ENCODE data around the gene TXNL4B. TPM values are rescaled to one million over a fixed set of nuclear protein-coding genes. Genes with fewer than 3 reads are reported as not detected.

TXNL4B gene
- total and polyA plus RNA-seq, 12 donors: 3.8 to 18.3 (median 10.0) TPM

DNA sequence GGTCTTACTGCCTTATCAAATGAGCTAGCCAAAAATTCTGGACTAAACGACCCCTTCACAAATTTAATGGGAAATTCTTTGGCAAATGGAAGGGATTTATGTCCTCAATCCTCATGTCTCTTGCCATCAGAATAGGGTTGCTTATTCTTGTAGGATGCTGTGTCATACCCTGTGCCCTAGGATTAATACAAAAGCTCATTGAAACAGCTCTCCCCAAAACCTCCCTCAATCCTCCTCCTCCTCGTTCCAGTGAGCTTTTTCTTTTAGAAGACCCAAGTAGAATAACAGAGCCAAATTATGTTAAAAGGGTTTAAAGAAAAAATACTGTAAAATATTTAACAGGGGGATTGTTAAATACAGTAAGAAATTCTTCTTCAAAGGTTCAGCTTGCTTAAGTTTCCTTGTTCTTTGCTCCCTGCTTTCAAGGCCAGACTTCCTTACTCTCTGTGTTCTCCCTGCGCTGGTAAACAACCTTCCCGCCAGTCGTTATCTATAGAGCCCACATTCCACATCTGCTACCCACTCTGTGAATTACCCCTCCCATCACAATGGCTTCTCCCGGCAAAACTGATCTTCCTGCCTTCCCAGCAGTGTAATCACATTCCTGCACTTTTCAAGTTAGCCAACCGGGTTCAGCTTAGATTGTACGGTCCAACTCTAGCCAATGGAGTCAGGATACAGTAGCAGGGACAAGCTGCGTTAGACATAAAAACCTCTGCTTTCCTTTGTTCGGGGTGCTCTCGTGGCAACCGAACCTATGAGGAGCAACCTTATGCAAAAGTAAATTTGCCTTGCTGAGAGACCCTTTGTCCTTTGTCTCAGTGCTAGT is 20.7 kb downstream of the TXNL4B start:
- intact Hi-C loops (cut with DNase I): no loop called here
- TF ChIP-seq, protein P1, sequence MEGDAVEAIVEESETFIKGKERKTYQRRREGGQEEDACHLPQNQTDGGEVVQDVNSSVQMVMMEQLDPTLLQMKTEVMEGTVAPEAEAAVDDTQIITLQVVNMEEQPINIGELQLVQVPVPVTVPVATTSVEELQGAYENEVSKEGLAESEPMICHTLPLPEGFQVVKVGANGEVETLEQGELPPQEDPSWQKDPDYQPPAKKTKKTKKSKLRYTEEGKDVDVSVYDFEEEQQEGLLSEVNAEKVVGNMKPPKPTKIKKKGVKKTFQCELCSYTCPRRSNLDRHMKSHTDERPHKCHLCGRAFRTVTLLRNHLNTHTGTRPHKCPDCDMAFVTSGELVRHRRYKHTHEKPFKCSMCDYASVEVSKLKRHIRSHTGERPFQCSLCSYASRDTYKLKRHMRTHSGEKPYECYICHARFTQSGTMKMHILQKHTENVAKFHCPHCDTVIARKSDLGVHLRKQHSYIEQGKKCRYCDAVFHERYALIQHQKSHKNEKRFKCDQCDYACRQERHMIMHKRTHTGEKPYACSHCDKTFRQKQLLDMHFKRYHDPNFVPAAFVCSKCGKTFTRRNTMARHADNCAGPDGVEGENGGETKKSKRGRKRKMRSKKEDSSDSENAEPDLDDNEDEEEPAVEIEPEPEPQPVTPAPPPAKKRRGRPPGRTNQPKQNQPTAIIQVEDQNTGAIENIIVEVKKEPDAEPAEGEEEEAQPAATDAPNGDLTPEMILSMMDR (IDR thresholded peaks at IDR 0.05): no peak
- TF ChIP-seq POLR2A (IDR thresholded peaks at IDR 0.05): peak in 1 of 2 donors; percentile 6
- Histone ChIP-seq H3K4me1 (replicated peaks in 1 of 2) (peaks cover 0 to 5% of the 10 kb centered on the region in 2 donors), H3K4me3 (no peak overlapping the region), H3K9me3 (replicated peaks in 1 of 3) (no peaks in the 10 kb centered on the region), H3K36me3 (replicated peaks in 1 of 2) (no peaks in the 10 kb centered on the region), H3K27me3 (no peaks in the 10 kb centered on the region), H3K27ac (peak overlapping the region in 3 of 5 donors; percentile 17 to 61 (median 31))
- DNase-seq: peak in 6 of 7 donors; percentile 12 to 58 (median 44)
- WGBS, 4 donors: 36 to 38% (median 37%) methylated on average over 12 of the region's 12 CpGs

DNA sequence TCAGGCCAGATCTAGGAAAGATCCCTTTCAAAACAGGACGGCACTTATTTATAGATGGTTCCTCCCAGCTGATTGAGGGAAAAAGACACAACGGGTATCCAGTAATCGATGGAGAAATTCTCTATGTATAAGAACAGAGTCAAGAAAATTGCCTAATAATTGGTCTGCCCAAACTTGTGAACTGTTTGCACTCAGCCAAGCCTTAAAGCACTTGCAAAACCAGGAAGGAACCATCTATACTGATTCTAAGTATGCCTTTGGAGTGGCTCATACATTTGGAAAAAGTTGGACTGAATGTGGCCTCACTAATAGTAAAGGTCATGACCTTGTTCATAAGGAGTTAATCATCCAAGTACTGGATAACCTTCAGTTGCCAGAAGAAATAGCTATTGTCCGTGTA is 24.5 kb downstream of the TXNL4B start:
- no peak for DNase-seq
- no peaks in the 10 kb centered on the region for H3K36me3 ChIP-seq (replicated peaks in 1 of 2)
- no peak for TF ChIP-seq POLR2A (IDR thresholded peaks at IDR 0.05)
- TF ChIP-seq, protein P1 (IDR thresholded peaks at IDR 0.05): no peak
- no peaks in the 10 kb centered on the region for H3K9me3 ChIP-seq (replicated peaks in 1 of 3)
- no peaks in the 10 kb centered on the region for H3K27me3 ChIP-seq
- intact Hi-C loops (cut with DNase I): no loop called here
- H3K4me1 ChIP-seq (replicated peaks in 1 of 2): peaks cover 0 to 5% of the 10 kb centered on the region in 2 donors
- no peak overlapping the region for H3K4me3 ChIP-seq
- WGBS, 4 donors: 61 to 74% (median 64%) methylated on average over 4 of the region's 4 CpGs
- peak overlapping the region in 1 of 5 donors; percentile 2 for H3K27ac ChIP-seq

DNA sequence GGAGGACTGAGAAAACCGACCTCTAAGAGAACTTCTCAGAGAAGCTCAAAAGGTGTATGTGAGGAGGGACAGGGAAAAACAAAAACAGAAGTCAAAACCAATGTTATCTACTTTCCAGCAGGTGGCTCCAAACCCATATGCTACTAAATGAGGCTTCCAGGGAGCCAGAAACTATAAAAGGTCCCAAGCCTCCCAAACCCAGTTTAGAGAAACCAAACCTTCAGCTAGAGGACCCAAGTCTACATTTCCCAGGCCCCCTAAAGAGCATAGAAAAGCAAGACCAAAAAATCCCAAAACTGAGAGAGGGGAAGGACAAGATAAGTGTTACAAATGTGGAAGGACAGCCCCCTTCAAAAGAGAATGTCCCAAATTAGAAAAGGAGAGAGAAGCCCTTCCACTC is 26.7 kb downstream of the TXNL4B start:
- Histone ChIP-seq H3K27me3 (no peaks in the 10 kb centered on the region), H3K4me1 (replicated peaks in 1 of 2) (no peaks in the 10 kb centered on the region), H3K4me3 (no peak overlapping the region), H3K9me3 (replicated peaks in 1 of 3) (no peaks in the 10 kb centered on the region), H3K27ac (no peak overlapping the region), H3K36me3 (replicated peaks in 1 of 2) (no peaks in the 10 kb centered on the region)
- WGBS, 4 donors: 4 to 8% (median 6%) methylated on average over 1 of the region's 1 CpG
- TF ChIP-seq, protein P1 (IDR thresholded peaks at IDR 0.05): peak; percentile 48 to 72 (median 62)
- TF ChIP-seq POLR2A (IDR thresholded peaks at IDR 0.05): no peak
- intact Hi-C loops (cut with DNase I): no loop called here
- peak in 4 of 7 donors; percentile 12 to 38 (median 36) for DNase-seq

DNA sequence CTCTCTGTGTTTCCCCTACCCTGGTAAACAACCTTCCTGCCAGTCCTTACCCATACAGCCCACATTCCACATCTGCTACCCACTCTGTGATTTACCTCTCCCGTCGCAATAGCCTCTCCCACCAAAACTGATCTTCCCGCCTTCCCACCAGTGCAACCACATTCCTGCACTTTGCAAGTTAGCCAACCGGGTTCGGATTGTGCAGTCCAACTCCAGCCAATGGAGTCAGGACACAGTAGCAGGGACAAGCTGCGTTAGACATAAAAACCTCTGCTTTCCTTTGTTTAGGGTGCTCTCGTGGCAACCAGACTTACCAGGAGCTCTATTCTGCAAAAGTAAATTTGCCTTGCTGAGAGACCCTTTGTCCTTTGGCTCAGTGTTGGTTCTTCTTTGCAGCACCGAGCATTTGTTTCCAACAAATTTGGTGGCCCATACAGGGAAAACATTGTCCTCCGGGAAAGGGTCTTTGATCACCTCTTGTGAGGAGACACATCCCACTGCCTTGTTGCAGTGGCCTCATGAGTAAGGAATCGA is 29.0 kb downstream of the TXNL4B start:
- no peaks in the 10 kb centered on the region for H3K4me1 ChIP-seq (replicated peaks in 1 of 2)
- no peaks in the 10 kb centered on the region for H3K9me3 ChIP-seq (replicated peaks in 1 of 3)
- DNase-seq: no peak
- H3K27me3 ChIP-seq: no peaks in the 10 kb centered on the region
- 83 to 89% (median 87%) methylated on average over 8 to 10 of the region's 10 CpGs for WGBS, 4 donors
- intact Hi-C loops (cut with DNase I): no loop called here
- TF ChIP-seq, protein P1 (IDR thresholded peaks at IDR 0.05): no peak
- TF ChIP-seq POLR2A (IDR thresholded peaks at IDR 0.05): no peak
- no peaks in the 10 kb centered on the region for H3K36me3 ChIP-seq (replicated peaks in 1 of 2)
- H3K27ac ChIP-seq: no peak overlapping the region
- H3K4me3 ChIP-seq: no peak overlapping the region
